22Rv1 (cell line): Measurements from ENCODE around the gene MUC16.

Experiments used
- ZFX ChIP-seq: fragments of 450-650 bp; IDR thresholded peaks from 2 replicates; pipeline ENCODE4 v1.6.1; 2017; ENCODE audit warnings: antibody characterized with exemption, borderline replicate concordance
- TF ChIP-seq, protein P1 (sequence below): fragments of 450-650 bp; IDR thresholded peaks from 2 replicates; pipeline ENCODE4 v1.5.1; 2017; ENCODE audit warnings: mild to moderate bottlenecking

DNA sequence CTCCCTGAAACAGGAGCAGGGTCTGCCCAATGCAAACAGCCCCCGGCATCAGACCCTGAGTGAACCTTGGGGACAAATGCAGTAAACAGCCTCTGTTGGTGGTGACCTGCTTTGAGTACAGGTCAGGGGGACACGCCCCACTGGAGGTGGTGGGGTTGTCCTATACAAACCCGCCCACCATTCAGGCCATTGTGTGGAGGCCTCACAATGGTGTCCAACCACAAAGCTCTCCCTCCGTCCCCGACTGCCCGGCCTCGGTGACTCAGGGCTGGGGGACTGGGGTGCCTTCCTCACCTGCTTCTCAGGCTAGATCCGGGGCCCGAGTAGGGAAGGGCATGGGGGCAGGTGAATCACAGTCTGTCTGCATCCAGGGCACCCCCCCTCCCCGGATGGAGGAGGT is 1.5 kb downstream of the MUC16 start:
- TF ChIP-seq, protein P1, sequence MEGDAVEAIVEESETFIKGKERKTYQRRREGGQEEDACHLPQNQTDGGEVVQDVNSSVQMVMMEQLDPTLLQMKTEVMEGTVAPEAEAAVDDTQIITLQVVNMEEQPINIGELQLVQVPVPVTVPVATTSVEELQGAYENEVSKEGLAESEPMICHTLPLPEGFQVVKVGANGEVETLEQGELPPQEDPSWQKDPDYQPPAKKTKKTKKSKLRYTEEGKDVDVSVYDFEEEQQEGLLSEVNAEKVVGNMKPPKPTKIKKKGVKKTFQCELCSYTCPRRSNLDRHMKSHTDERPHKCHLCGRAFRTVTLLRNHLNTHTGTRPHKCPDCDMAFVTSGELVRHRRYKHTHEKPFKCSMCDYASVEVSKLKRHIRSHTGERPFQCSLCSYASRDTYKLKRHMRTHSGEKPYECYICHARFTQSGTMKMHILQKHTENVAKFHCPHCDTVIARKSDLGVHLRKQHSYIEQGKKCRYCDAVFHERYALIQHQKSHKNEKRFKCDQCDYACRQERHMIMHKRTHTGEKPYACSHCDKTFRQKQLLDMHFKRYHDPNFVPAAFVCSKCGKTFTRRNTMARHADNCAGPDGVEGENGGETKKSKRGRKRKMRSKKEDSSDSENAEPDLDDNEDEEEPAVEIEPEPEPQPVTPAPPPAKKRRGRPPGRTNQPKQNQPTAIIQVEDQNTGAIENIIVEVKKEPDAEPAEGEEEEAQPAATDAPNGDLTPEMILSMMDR = no peak
- TF ChIP-seq ZFX = no peak
